PC-3 (cell line): ENCODE data around the gene PLEKHG4. TPM values are rescaled to one million over a fixed set of nuclear protein-coding genes. Genes with fewer than 3 reads are reported as not detected.

Experiments
- ATAC-seq: fragments of 200-7000 bp; cut with Tn5 transposase; 2 replicates; pipeline ENCODE4 v1.9.1; 2020; ENCODE audit warnings: mild to moderate bottlenecking, moderate library complexity
- BruUV-seq: library from RNA; stranded (reverse); fragments of 400-500 nt; replicated peaks from 2 replicates; lab custom pipeline; 2021; lab: Mats Ljungman, UMichigan
- CTCF ChIA-PET: fragments of 300-600 bp; sonication (Branson Sonifier 250); formaldehyde crosslinking; loops from one replicate; lab custom pipeline; 2022; ENCODE audit warnings: antibody characterized with exemption; lab: Charles Lee
- POLR2A ChIA-PET: fragments of 300-600 bp; sonication (Branson Sonifier 250); formaldehyde crosslinking; loops from one replicate; lab custom pipeline; 2022; ENCODE audit warnings: antibody characterized with exemption; ENCODE audit not compliant: unreplicated experiment; lab: Charles Lee
- DNase-seq: peaks from one replicate; pipeline ENCODE4 v3.0.0-alpha.2; 2015
- H2AFZ ChIP-seq: fragments of 300-600 bp; sonication (generic); 2 replicates; pipeline ENCODE4 v1.6.0; 2016; ENCODE audit warnings: antibody characterized with exemption, low read length
- H3F3A ChIP-seq: fragments of 300-600 bp; sonication (generic); one replicate; pipeline ENCODE4 v1.6.0; 2017; ENCODE audit warnings: antibody characterized with exemption, low read length, control low read depth, mild to moderate bottlenecking; ENCODE audit not compliant: unreplicated experiment
- H3K27ac ChIP-seq: fragments of 300-600 bp; sonication (generic); 2 replicates; pipeline ENCODE4 v1.5.1; 2016; ENCODE audit warnings: mild to moderate bottlenecking, low read length
- H3K27me3 ChIP-seq: fragments of 300-600 bp; sonication (generic); 2 replicates; pipeline ENCODE4 v1.6.1; 2016; ENCODE audit warnings: low read length, mixed read lengths
- H3K36me3 ChIP-seq: fragments of 300-600 bp; sonication (generic); 2 replicates; pipeline ENCODE4 v1.6.1; 2016; ENCODE audit warnings: low read depth, mixed run types, low read length, mixed read lengths
- H3K4me1 ChIP-seq: fragments of 300-600 bp; sonication (generic); 2 replicates; pipeline ENCODE4 v1.5.1; 2016; ENCODE audit warnings: low read length; ENCODE audit not compliant: insufficient read depth
- H3K4me2 ChIP-seq: fragments of 300-600 bp; sonication (generic); 2 replicates; pipeline ENCODE4 v1.6.0; 2016; ENCODE audit warnings: low read length
- H3K4me3 ChIP-seq: fragments of 300-600 bp; sonication (generic); 2 replicates; pipeline ENCODE4 v1.5.1; 2016; ENCODE audit warnings: mild to moderate bottlenecking, low read length, mixed read lengths
- H3K79me2 ChIP-seq: fragments of 300-600 bp; sonication (generic); 2 replicates; pipeline ENCODE4 v1.6.1; 2017; ENCODE audit warnings: low read length, mixed read lengths
- H3K9ac ChIP-seq: fragments of 300-600 bp; sonication (generic); 2 replicates; pipeline ENCODE4 v1.6.0; 2016; ENCODE audit warnings: mild to moderate bottlenecking, low read length
- H3K9me2 ChIP-seq: fragments of 300-600 bp; sonication (generic); replicated peaks from 2 replicates; pipeline ENCODE4 v1.6.1; 2016; ENCODE audit warnings: mixed run types, low read length, mixed read lengths
- H3K9me3 ChIP-seq: fragments of 300-600 bp; sonication (generic); 2 replicates; pipeline ENCODE4 v1.6.1; 2016; ENCODE audit warnings: low read length, mixed read lengths
- H4K20me1 ChIP-seq: fragments of 300-600 bp; sonication (generic); 2 replicates; pipeline ENCODE4 v1.6.1; 2016; ENCODE audit warnings: low read length, mixed read lengths
- EZH2 ChIP-seq: fragments of 300-600 bp; sonication (generic); IDR thresholded peaks from one replicate; pipeline ENCODE4 v1.6.1; 2017; ENCODE audit warnings: antibody characterized with exemption, mild to moderate bottlenecking, low read length; ENCODE audit not compliant: unreplicated experiment
- EZH2phosphoT487 ChIP-seq: fragments of 300-600 bp; sonication (generic); IDR thresholded peaks from 2 replicates; pipeline ENCODE4 v1.6.1; 2018; ENCODE audit warnings: mild to moderate bottlenecking, antibody characterized with exemption, low read length, borderline replicate concordance
- intact Hi-C: fragments of 100-400 bp; cut with micrococcal nuclease; formaldehyde crosslinking; loops from 2 replicates; pipeline ENCODE4 v1.9.0; 2023
- total RNA-seq: library from RNA; depleted of rRNA; stranded (reverse); fragments of >200 nt; gene quantifications from 2 replicates; pipeline ENCODE4 v1.2.3, GENCODE V29; 2014
- TF ChIP-seq, protein P1 (sequence below): fragments of 300-600 bp; sonication (generic); conservative IDR thresholded peaks from 2 replicates; pipeline ENCODE4 v1.5.1; 2017; ENCODE audit warnings: antibody characterized with exemption, low read depth, mild to moderate bottlenecking, low read length

PLEKHG4 gene
- total RNA-seq, 1 experiment from 2014 or later, result 8.9 TPM

GRCh38 chr16:67235816-67236562, 43.3 kb upstream of the PLEKHG4 start:
- H3K4me3 ChIP-seq, result no peak overlapping the region

DNA sequence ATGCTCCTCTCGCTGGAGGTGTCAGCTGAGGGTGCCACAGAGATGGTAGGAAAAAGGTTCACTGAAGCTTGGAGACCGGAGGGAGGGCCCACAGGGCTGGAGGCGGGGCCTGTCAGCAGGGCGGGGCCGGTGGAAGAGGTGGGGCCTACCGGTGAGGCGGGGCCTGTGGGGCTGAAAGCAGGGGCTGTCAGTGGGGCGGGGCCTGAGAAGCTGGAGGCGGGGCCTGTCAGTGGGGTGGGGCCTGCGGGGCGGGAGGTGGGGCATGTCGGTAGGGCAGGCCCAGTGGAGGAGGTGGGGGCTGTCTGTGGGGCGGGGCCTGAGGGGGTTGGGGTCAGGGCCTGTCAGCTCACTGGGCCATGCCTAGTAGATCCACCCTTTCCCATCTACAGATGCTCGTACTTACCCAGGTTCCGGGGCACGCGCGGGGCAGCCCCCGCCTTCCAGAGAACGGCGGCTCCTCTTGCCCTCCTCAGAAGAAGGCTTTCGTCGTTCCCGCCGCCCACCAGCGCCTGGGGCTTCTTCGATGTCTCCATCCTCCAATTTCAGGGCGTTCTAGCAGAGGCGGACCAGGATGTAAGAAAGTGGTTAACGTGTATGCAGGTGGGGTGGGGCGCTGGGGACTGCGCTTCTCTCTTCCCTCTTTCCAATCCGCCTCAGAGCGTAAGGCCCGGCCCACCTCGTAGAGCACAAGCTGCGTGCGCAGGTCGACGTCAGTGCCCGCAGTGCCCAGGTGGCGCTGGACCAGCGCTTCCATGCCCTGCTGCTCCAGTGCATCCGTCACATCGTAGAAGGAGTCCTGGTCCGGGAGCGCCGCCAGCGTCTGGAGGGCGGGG, 42.6 kb upstream of the PLEKHG4 start:
- H3K9me2 ChIP-seq, result no peaks in the 10 kb centered on the region
- no peak overlapping the region for H3K4me2 ChIP-seq
- BruUV-seq, result no TSS peak
- peaks cover 15% of the 10 kb centered on the region for H3K4me1 ChIP-seq
- no peak overlapping the region for H3K9ac ChIP-seq
- ChIA-PET CTCF (no interaction called here), POLR2A (interaction anchor here (0.5 kb wide), 1 partner anchor 40 kb away, joined by 3 read pairs; no protein-coding TSS in a partner anchor)
- H3K27ac ChIP-seq, result no peak overlapping the region
- H3K79me2 ChIP-seq, result peaks cover 17% of the 10 kb centered on the region
- ATAC-seq, result peak; percentile 56; the same call in 1 of the 2 replicates
- no peaks in the 10 kb centered on the region for H3K9me3 ChIP-seq
- peak; percentile 51 for DNase-seq
- TF ChIP-seq EZH2phosphoT487, result no peak
- no peak for TF ChIP-seq EZH2
- TF ChIP-seq, protein P1, sequence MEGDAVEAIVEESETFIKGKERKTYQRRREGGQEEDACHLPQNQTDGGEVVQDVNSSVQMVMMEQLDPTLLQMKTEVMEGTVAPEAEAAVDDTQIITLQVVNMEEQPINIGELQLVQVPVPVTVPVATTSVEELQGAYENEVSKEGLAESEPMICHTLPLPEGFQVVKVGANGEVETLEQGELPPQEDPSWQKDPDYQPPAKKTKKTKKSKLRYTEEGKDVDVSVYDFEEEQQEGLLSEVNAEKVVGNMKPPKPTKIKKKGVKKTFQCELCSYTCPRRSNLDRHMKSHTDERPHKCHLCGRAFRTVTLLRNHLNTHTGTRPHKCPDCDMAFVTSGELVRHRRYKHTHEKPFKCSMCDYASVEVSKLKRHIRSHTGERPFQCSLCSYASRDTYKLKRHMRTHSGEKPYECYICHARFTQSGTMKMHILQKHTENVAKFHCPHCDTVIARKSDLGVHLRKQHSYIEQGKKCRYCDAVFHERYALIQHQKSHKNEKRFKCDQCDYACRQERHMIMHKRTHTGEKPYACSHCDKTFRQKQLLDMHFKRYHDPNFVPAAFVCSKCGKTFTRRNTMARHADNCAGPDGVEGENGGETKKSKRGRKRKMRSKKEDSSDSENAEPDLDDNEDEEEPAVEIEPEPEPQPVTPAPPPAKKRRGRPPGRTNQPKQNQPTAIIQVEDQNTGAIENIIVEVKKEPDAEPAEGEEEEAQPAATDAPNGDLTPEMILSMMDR, result no peak
- H3K27me3 ChIP-seq, result no peaks in the 10 kb centered on the region
- H3F3A ChIP-seq, result peaks cover 5% of the 10 kb centered on the region
- no peak overlapping the region for H3K4me3 ChIP-seq
- no peaks in the 10 kb centered on the region for H4K20me1 ChIP-seq
- intact Hi-C loops, result no loop called here
- H2AFZ ChIP-seq, result no peak overlapping the region
- H3K36me3 ChIP-seq, result peaks cover 22% of the 10 kb centered on the region

More at GRCh38 chr16:67235816-67236562, 43.3 kb upstream of the PLEKHG4 start:
- POLR2A ChIA-PET, result no interaction called here
- H3K9ac ChIP-seq, result no peak overlapping the region
- no TSS peak for BruUV-seq
- TF ChIP-seq EZH2phosphoT487, result no peak
- TF ChIP-seq, protein P1, result no peak
- TF ChIP-seq EZH2, result no peak
- no peaks in the 10 kb centered on the region for H3K9me2 ChIP-seq
- peaks cover 27% of the 10 kb centered on the region for H3K36me3 ChIP-seq
- H3F3A ChIP-seq, result no peaks in the 10 kb centered on the region
- H3K4me2 ChIP-seq, result no peak overlapping the region
- H2AFZ ChIP-seq, result no peak overlapping the region
- DNase-seq (no peak), ATAC-seq (no peak)
- H3K79me2 ChIP-seq, result peaks cover 17% of the 10 kb centered on the region
- intact Hi-C loops, result no loop called here
- no peaks in the 10 kb centered on the region for H3K9me3 ChIP-seq
- H3K4me1 ChIP-seq, result peaks cover 7% of the 10 kb centered on the region
- no peaks in the 10 kb centered on the region for H3K27me3 ChIP-seq
- CTCF ChIA-PET, result no interaction called here
- no peaks in the 10 kb centered on the region for H4K20me1 ChIP-seq
- H3K27ac ChIP-seq, result no peak overlapping the region
